Activated T-cell treated with anti-CD3 and anti-CD28 coated beads, Interleukin-2, amount 50 U/mL, for 72 hours (primary cell): ENCODE data around the gene PKP4. TPM values are rescaled to one million over a fixed set of nuclear protein-coding genes. Genes with fewer than 3 reads are reported as not detected.

ENCODE experiments used
- ATAC-seq, 2 donors: fragments of 150-1000 bp; cut with Tn5 transposase; replicated peaks in 1 of 2; 2 replicates each; pipeline ENCODE4 v1.10.0; 2021; ENCODE audit warnings: moderate library complexity in 2 of 2, mild to moderate bottlenecking in 1 of 2
- DNase-seq, 2 donors: peaks; one replicate each; pipeline ENCODE4 v3.0.0; 2021 to 2022; ENCODE audit warnings: mixed read lengths in 1 of 2
- H3K27ac Mint-ChIP-seq: one replicate; pipeline ENCODE4 v1.8.0; 2022; ENCODE audit warnings: mild to moderate bottlenecking, moderate library complexity, mixed read lengths
- H3K27me3 Mint-ChIP-seq: one replicate; pipeline ENCODE4 v1.8.0; 2022; ENCODE audit warnings: low read depth, mixed read lengths
- H3K36me3 Mint-ChIP-seq, 2 donors: one replicate each; pipeline ENCODE4 v1.8.0; 2022; ENCODE audit warnings: mixed read lengths in 2 of 2, mild to moderate bottlenecking in 1 of 2; ENCODE audit not compliant: insufficient read depth in 2 of 2
- H3K4me1 Mint-ChIP-seq: one replicate; pipeline ENCODE4 v1.8.0; 2022; ENCODE audit warnings: low read depth, mixed read lengths
- H3K4me3 Mint-ChIP-seq, 2 donors: one replicate each; pipeline ENCODE4 v1.8.0; 2022; ENCODE audit warnings: mild to moderate bottlenecking in 2 of 2, mixed read lengths in 2 of 2, moderate library complexity in 2 of 2
- H3K9me3 Mint-ChIP-seq, 2 donors: one replicate each; pipeline ENCODE4 v1.8.0; 2022; ENCODE audit warnings: mixed read lengths in 2 of 2
- total RNA-seq, 2 donors: library from RNA; stranded (reverse); gene quantifications; one replicate each; pipeline ENCODE4 v1.2.3, GENCODE V29; 2022

Gene PKP4
- total RNA-seq, 2 donors from 2014 or later: 36.0 to 41.3 TPM

GRCh38 chr2:158722266-158723105 is 265.7 kb downstream of the PKP4 start:
- H3K27ac Mint-ChIP-seq: no peak overlapping the region
- H3K4me1 Mint-ChIP-seq: no peaks in the 10 kb centered on the region
- DNase-seq: no peak
- ATAC-seq: no peak
- H3K36me3 Mint-ChIP-seq: no peaks in the 10 kb centered on the region
- H3K9me3 Mint-ChIP-seq: no peaks in the 10 kb centered on the region
- peaks cover 16% of the 10 kb centered on the region for H3K27me3 Mint-ChIP-seq
- H3K4me3 Mint-ChIP-seq: no peak overlapping the region

GRCh38 chr2:158723181-158723838 is 266.6 kb downstream of the PKP4 start:
- peaks cover 22% of the 10 kb centered on the region for H3K27me3 Mint-ChIP-seq
- ATAC-seq (no peak), DNase-seq (no peak)
- H3K4me3 Mint-ChIP-seq: no peak overlapping the region
- no peaks in the 10 kb centered on the region for H3K4me1 Mint-ChIP-seq
- no peak overlapping the region for H3K27ac Mint-ChIP-seq
- H3K36me3 Mint-ChIP-seq: no peaks in the 10 kb centered on the region
- H3K9me3 Mint-ChIP-seq: no peaks in the 10 kb centered on the region

GRCh38 chr2:158723921-158724802 is 267.4 kb downstream of the PKP4 start:
- peaks cover 24% of the 10 kb centered on the region for H3K27me3 Mint-ChIP-seq
- ATAC-seq: no peak
- no peaks in the 10 kb centered on the region for H3K4me1 Mint-ChIP-seq
- no peak for DNase-seq
- no peak overlapping the region for H3K27ac Mint-ChIP-seq
- H3K9me3 Mint-ChIP-seq: no peaks in the 10 kb centered on the region
- no peaks in the 10 kb centered on the region for H3K36me3 Mint-ChIP-seq
- no peak overlapping the region for H3K4me3 Mint-ChIP-seq

GRCh38 chr2:158724803-158725381 is 268.1 kb downstream of the PKP4 start:
- no peak overlapping the region for H3K4me3 Mint-ChIP-seq
- no peak overlapping the region for H3K27ac Mint-ChIP-seq
- H3K4me1 Mint-ChIP-seq: no peaks in the 10 kb centered on the region
- DNase-seq (no peak), ATAC-seq (no peak)
- no peaks in the 10 kb centered on the region for H3K9me3 Mint-ChIP-seq
- H3K27me3 Mint-ChIP-seq: peaks cover 24% of the 10 kb centered on the region
- H3K36me3 Mint-ChIP-seq: no peaks in the 10 kb centered on the region

- no peak for DNase-seq
- Mint-ChIP-seq H3K4me3 (no peak overlapping the region), H3K9me3 (no peaks in the 10 kb centered on the region), H3K36me3 (no peaks in the 10 kb centered on the region), H3K27me3 (peaks cover 19% of the 10 kb centered on the region), H3K4me1 (no peaks in the 10 kb centered on the region), H3K27ac (no peak overlapping the region)
- ATAC-seq: no peak
These were observed 268.7 kb downstream of the PKP4 start for GRCh38 chr2:158725441-158725891.

- H3K9me3 Mint-ChIP-seq: no peaks in the 10 kb centered on the region
- peaks cover 20% of the 10 kb centered on the region for H3K27me3 Mint-ChIP-seq
- DNase-seq (no peak), ATAC-seq (no peak)
- H3K4me1 Mint-ChIP-seq: no peaks in the 10 kb centered on the region
- no peaks in the 10 kb centered on the region for H3K36me3 Mint-ChIP-seq
- no peak overlapping the region for H3K4me3 Mint-ChIP-seq
- H3K27ac Mint-ChIP-seq: no peak overlapping the region
These were observed 270.3 kb downstream of the PKP4 start for GRCh38 chr2:158726911-158727592.

GRCh38 chr2:158728422-158728821 is 271.7 kb downstream of the PKP4 start:
- ATAC-seq: no peak
- peaks cover 4% of the 10 kb centered on the region for H3K4me1 Mint-ChIP-seq
- H3K9me3 Mint-ChIP-seq: no peaks in the 10 kb centered on the region
- H3K27ac Mint-ChIP-seq: no peak overlapping the region
- no peak for DNase-seq
- H3K4me3 Mint-ChIP-seq: no peak overlapping the region
- H3K27me3 Mint-ChIP-seq: peaks cover 32% of the 10 kb centered on the region
- H3K36me3 Mint-ChIP-seq: no peaks in the 10 kb centered on the region

- no peak overlapping the region for H3K4me3 Mint-ChIP-seq
- no peak for DNase-seq
- H3K36me3 Mint-ChIP-seq: no peaks in the 10 kb centered on the region
- no peak overlapping the region for H3K27ac Mint-ChIP-seq
- no peak for ATAC-seq
- H3K9me3 Mint-ChIP-seq: no peaks in the 10 kb centered on the region
- peaks cover 25% of the 10 kb centered on the region for H3K27me3 Mint-ChIP-seq
- peaks cover 5% of the 10 kb centered on the region for H3K4me1 Mint-ChIP-seq
These were observed 272.7 kb downstream of the PKP4 start for GRCh38 chr2:158729451-158729850.

GRCh38 chr2:158729873-158730620 is 273.3 kb downstream of the PKP4 start:
- Mint-ChIP-seq H3K4me1 (peaks cover 5% of the 10 kb centered on the region), H3K36me3 (no peaks in the 10 kb centered on the region), H3K4me3 (no peak overlapping the region)

GRCh38 chr2:158730621-158731140 is 273.9 kb downstream of the PKP4 start:
- Mint-ChIP-seq H3K4me1 (peaks cover 5% of the 10 kb centered on the region), H3K4me3 (no peak overlapping the region), H3K27ac (no peak overlapping the region), H3K9me3 (no peaks in the 10 kb centered on the region), H3K27me3 (peaks cover 24% of the 10 kb centered on the region), H3K36me3 (no peaks in the 10 kb centered on the region)
- DNase-seq (no peak), ATAC-seq (no peak)

More at GRCh38 chr2:158729873-158730620, 273.3 kb downstream of the PKP4 start:
- DNase-seq (no peak), ATAC-seq (no peak)
- H3K27me3 Mint-ChIP-seq: peaks cover 24% of the 10 kb centered on the region
- no peaks in the 10 kb centered on the region for H3K9me3 Mint-ChIP-seq
- no peak overlapping the region for H3K27ac Mint-ChIP-seq

GRCh38 chr2:158731386-158731785 is 274.6 kb downstream of the PKP4 start:
- peaks cover 5% of the 10 kb centered on the region for H3K4me1 Mint-ChIP-seq
- no peak for ATAC-seq
- no peaks in the 10 kb centered on the region for H3K9me3 Mint-ChIP-seq
- no peak overlapping the region for H3K27ac Mint-ChIP-seq
- no peaks in the 10 kb centered on the region for H3K36me3 Mint-ChIP-seq
- no peak overlapping the region for H3K4me3 Mint-ChIP-seq
- H3K27me3 Mint-ChIP-seq: peaks cover 30% of the 10 kb centered on the region
- DNase-seq: no peak
